HG03575 (cell line): ENCODE measurements around the gene CEPT1.

ENCODE experiments used
- ATAC-seq: cut with Tn5 transposase; IDR thresholded peaks from one replicate; pipeline ENCODE4 v1.9.1; 2021; ENCODE audit not compliant: unreplicated experiment, insufficient number of reproducible peaks, low FRiP score; ENCODE audit errors: extremely low read depth

CEPT1 gene

GRCh38 chr1:111221633-111222291 is 81.7 kb downstream of the CEPT1 start:
- ATAC-seq, result peak; percentile 29

- no peak for ATAC-seq
Measured at GRCh38 chr1:111222308-111223125, 82.5 kb downstream of the CEPT1 start.

GRCh38 chr1:111223126-111223685 is 83.2 kb downstream of the CEPT1 start:
- ATAC-seq, result no peak

GRCh38 chr1:111225091-111225490 is 85.1 kb downstream of the CEPT1 start:
- ATAC-seq, result no peak

GRCh38 chr1:111225717-111226400 is 85.8 kb downstream of the CEPT1 start:
- no peak for ATAC-seq

GRCh38 chr1:111227434-111227833 is 87.4 kb downstream of the CEPT1 start, which contains the start of gene CHI3L2:
CHI3L2 (plus strand) TSS chr1:111227713; CDS start chr1:111227730, 17 bp downstream.
- no peak for ATAC-seq

- no peak for ATAC-seq
Measured at GRCh38 chr1:111227851-111228747, 88.1 kb downstream of the CEPT1 start.

- no peak for ATAC-seq
Measured at GRCh38 chr1:111228748-111229126, 88.7 kb downstream of the CEPT1 start.

GRCh38 chr1:111232134-111232533 is 92.1 kb downstream of the CEPT1 start:
- no peak for ATAC-seq

- no peak for ATAC-seq
Measured at GRCh38 chr1:111234258-111234657, 94.2 kb downstream of the CEPT1 start.
